Measurements from ENCODE around the gene BICDL2.

DNA sequence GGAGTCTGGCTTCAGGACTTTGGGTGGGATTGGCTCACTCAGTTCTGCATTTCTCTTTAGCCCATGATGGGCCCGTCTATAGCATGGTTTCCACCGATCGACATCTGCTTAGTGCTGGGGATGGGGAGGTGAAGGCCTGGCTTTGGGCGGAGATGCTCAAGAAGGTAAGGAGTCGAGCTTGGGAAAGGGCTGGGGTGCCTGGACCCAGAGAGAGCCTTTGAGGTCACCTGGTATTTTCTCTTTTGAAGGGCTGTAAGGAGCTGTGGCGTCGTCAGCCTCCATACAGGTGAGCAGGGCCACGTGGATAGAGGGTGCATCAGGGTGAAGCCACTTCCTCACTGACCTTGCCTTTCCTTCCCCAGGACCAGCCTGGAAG lies 10.8 kb downstream of the BICDL2 start:
- TF ChIP-seq, protein P1, sequence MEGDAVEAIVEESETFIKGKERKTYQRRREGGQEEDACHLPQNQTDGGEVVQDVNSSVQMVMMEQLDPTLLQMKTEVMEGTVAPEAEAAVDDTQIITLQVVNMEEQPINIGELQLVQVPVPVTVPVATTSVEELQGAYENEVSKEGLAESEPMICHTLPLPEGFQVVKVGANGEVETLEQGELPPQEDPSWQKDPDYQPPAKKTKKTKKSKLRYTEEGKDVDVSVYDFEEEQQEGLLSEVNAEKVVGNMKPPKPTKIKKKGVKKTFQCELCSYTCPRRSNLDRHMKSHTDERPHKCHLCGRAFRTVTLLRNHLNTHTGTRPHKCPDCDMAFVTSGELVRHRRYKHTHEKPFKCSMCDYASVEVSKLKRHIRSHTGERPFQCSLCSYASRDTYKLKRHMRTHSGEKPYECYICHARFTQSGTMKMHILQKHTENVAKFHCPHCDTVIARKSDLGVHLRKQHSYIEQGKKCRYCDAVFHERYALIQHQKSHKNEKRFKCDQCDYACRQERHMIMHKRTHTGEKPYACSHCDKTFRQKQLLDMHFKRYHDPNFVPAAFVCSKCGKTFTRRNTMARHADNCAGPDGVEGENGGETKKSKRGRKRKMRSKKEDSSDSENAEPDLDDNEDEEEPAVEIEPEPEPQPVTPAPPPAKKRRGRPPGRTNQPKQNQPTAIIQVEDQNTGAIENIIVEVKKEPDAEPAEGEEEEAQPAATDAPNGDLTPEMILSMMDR (conservative IDR thresholded peaks at IDR 0.05; ENCODE audit: low read length), result no peak
- TF ChIP-seq EZH2phosphoT487 (IDR thresholded peaks at IDR 0.05; ENCODE audit: borderline replicate concordance), result no peak

Measured in Loucy (cell line).